HepG2 (cell line): ENCODE data around the gene NTPCR. TPM values are rescaled to one million over a fixed set of nuclear protein-coding genes. Genes with fewer than 3 reads are reported as not detected.

Experiments used
- ATAC-seq: fragments of 200-7000 bp; cut with Tn5 transposase; 3 replicates; pipeline ENCODE4 v1.9.1; 2020; ENCODE audit warnings: mild to moderate bottlenecking, moderate library complexity
- BruUV-seq: library from RNA; stranded (reverse); fragments of 400-500 nt; replicated peaks from 2 replicates; lab custom pipeline; 2021; lab: Mats Ljungman, UMichigan
- CTCF ChIA-PET: fragments of 300-600 bp; formaldehyde crosslinking; extraction: SDS; loops from one replicate; lab custom pipeline; 2021; ENCODE audit warnings: low total read pairs, inconsistent platforms, low intra/inter-chr PET ratio; lab: Yijun Ruan, JAX
- POLR2A ChIA-PET: fragments of 350-600 bp; sonication (Branson Sonifier 250); formaldehyde crosslinking; loops from one replicate; lab custom pipeline; 2020; ENCODE audit warnings: antibody characterized with exemption, inconsistent platforms; lab: Yijun Ruan, JAX
- DNase-seq: peaks from one replicate; pipeline ENCODE4 v3.0.0-alpha.2; 2015; ENCODE audit warnings: low spot score
- FAIRE-seq: peaks from 3 replicates; lab custom pipeline; 2011; peaks lifted over from hg19 to GRCh38; lab: Jason Lieb, UNC
- H2AFZ ChIP-seq: one replicate; pipeline ENCODE4 v1.6.1; 2011; ENCODE audit warnings: low read length, inconsistent platforms
- H3K27ac ChIP-seq: fragments of 300-600 bp; 3 replicates; pipeline ENCODE4 v1.8.0; 2011; ENCODE audit warnings: mixed run types, mild to moderate bottlenecking, mixed read lengths, low read length, inconsistent platforms; ENCODE audit not compliant: insufficient read depth; ENCODE audit errors: extremely low read length
- H3K27me3 ChIP-seq, 2 experiments: fragments of 200-600 bp in 1 of 2; 2 replicates in 1 of 2; 3 replicates in 1 of 2; pipeline versions ENCODE4 v1.6.0 to v1.8.0; 2011; ENCODE audit warnings: low read length in 2 of 2, mild to moderate bottlenecking in 2 of 2, moderate library complexity in 2 of 2, inconsistent platforms in 1 of 2; ENCODE audit not compliant: insufficient read depth in 2 of 2, control insufficient read depth in 1 of 2
- H3K36me3 ChIP-seq, 2 experiments: fragments of 200-600 bp in 1 of 2; replicated peaks in 1 of 2; 2 replicates in 1 of 2; 3 replicates in 1 of 2; pipeline versions ENCODE4 v1.5.1 to v1.8.0; 2011; ENCODE audit warnings: low read length in 2 of 2, inconsistent platforms in 1 of 2; ENCODE audit not compliant: insufficient read depth in 2 of 2, control insufficient read depth in 1 of 2
- H3K4me1 ChIP-seq: 2 replicates; pipeline ENCODE4 v1.5.1; 2012; ENCODE audit warnings: low read length, inconsistent platforms; ENCODE audit not compliant: insufficient read depth
- H3K4me2 ChIP-seq: 2 replicates; pipeline ENCODE4 v1.6.0; 2011; ENCODE audit warnings: low read depth, low read length, inconsistent platforms
- H3K4me3 ChIP-seq, 3 experiments: fragments of 200-600 bp in 1 of 3; sonication (generic), shearing (Covaris generic) in 1 of 3; replicated peaks in 1 of 3; 2 replicates each; pipeline ENCODE4 v1.5.1; 2011 to 2016; ENCODE audit warnings: low read length in 3 of 3, inconsistent platforms in 2 of 3, low read depth in 2 of 3, mild to moderate bottlenecking in 2 of 3, control low read depth in 1 of 3, mixed read lengths in 1 of 3; ENCODE audit not compliant: insufficient read depth in 1 of 3
- H3K79me2 ChIP-seq: one replicate; pipeline ENCODE4 v1.6.1; 2011; ENCODE audit warnings: low read length, inconsistent platforms; ENCODE audit not compliant: insufficient read depth
- H3K9ac ChIP-seq: 2 replicates; pipeline ENCODE4 v1.6.0; 2011; ENCODE audit warnings: mild to moderate bottlenecking, low read depth, low read length, inconsistent platforms; ENCODE audit not compliant: insufficient read depth
- H3K9me3 ChIP-seq: 2 replicates; pipeline ENCODE4 v1.5.1; 2012; ENCODE audit warnings: mild to moderate bottlenecking, low read length
- H4K20me1 ChIP-seq: 2 replicates; pipeline ENCODE4 v1.6.0; 2011; ENCODE audit warnings: inconsistent platforms, mild to moderate bottlenecking, low read length, moderate library complexity; ENCODE audit not compliant: insufficient read depth
- CEBPB ChIP-seq: IDR thresholded peaks from 2 replicates; pipeline ENCODE4 v1.6.1; 2011; ENCODE audit warnings: low read depth, low read length, improper control_type of control experiment, borderline replicate concordance
- LRRFIP1 ChIP-seq: sonication (generic); formaldehyde crosslinking; conservative IDR thresholded peaks from 2 replicates; pipeline ENCODE4 v1.4.0; 2020; ENCODE audit warnings: missing genetic modification reagents
- NCOA5 ChIP-seq: sonication (generic); formaldehyde crosslinking; IDR thresholded peaks from 2 replicates; pipeline ENCODE4 v1.4.0; 2020; ENCODE audit warnings: missing genetic modification reagents
- SP1 ChIP-seq, 2 experiments: fragments of 450-650 bp in 1 of 2; sonication (generic) in 1 of 2; formaldehyde crosslinking in 1 of 2; IDR thresholded peaks; 2 replicates each; pipeline versions ENCODE4 v1.4.0 to v1.6.1; 2016 to 2020; ENCODE audit warnings: missing genetic modification reagents in 1 of 2
- TRIM22 ChIP-seq: fragments of 450-650 bp; IDR thresholded peaks from 2 replicates; pipeline ENCODE4 v1.6.1; 2017
- TRIM24 ChIP-seq: sonication (generic); formaldehyde crosslinking; IDR thresholded peaks from 2 replicates; pipeline ENCODE4 v1.8.0; 2022; ENCODE audit warnings: mild to moderate bottlenecking, missing genetic modification reagents
- ZNF772 ChIP-seq: sonication (generic); formaldehyde crosslinking; IDR thresholded peaks from 2 replicates; pipeline ENCODE4 v1.5.0; 2020; ENCODE audit warnings: mild to moderate bottlenecking, missing genetic modification reagents
- WGBS: methylation state at CpG from one replicate; pipeline ENCODE4 v1.1.6; 2017; ENCODE audit warnings: low lambda C conversion rate; 5-methylcytosine and 5-hydroxymethylcytosine counted together
- in situ Hi-C: cut with HindIII; loops from 2 replicates; pipeline ENCODE4 v1.10.0; 2017; ENCODE audit warnings: low pct_unique_long_range_greater_than_20kb; ENCODE audit not compliant: extremely low pct_ligation_motif_present
- intact Hi-C: fragments of 100-400 bp; cut with micrococcal nuclease; formaldehyde crosslinking; loops from one replicate; pipeline ENCODE4 v1.10.0; 2022; ENCODE audit not compliant: unreplicated experiment
- polyA plus RNA-seq, 8 experiments: library from polyadenylated mRNA; depleted of rRNA in 3 of 8; stranded (reverse) in 7 of 8; unstranded in 1 of 8; fragments of >200 nt; fragmentation: Illumina TruSeq in 4 of 8; extraction: Trizol in 4 of 8; gene quantifications; 2 replicates each; pipeline versions ENCODE4 v1.2.1 to v1.2.3, GENCODE V29; 2011 to 2016; ENCODE audit warnings: low read depth in 4 of 8, missing spikeins in 1 of 8, mixed read lengths in 1 of 8; ENCODE audit not compliant: insufficient read depth in 1 of 8
- total RNA-seq, 5 experiments: library from RNA; depleted of rRNA; stranded (reverse); fragments of >200 nt; fragmentation: Illumina TruSeq; extraction: Trizol; gene quantifications; 2 replicates each; pipeline ENCODE4 v1.2.3, GENCODE V29; 2016; ENCODE audit warnings: low read depth in 1 of 5

The NTPCR gene
- total and polyA plus RNA-seq, 2 of the 13 experiments (the other 11 are each of a cell fraction or from before 2014, with no cell fraction given): 11.7 to 47.0 TPM

GRCh38 chr1:232939748-232940147 is 10.7 kb upstream of the NTPCR start:
- no TSS peak for BruUV-seq
- H3K4me2 ChIP-seq: no peak overlapping the region
- WGBS: 7% methylated on average over 2 of the region's 2 CpGs
- TF ChIP-seq LRRFIP1 (CRISPR knock-in tag) (no peak), CEBPB (no peak), TRIM24 (CRISPR knock-in tag) (no peak), SP1 (IDR thresholded peaks at IDR 0.05) (no peak), SP1 (CRISPR knock-in tag; IDR thresholded peaks at IDR 0.05) (no peak), NCOA5 (CRISPR knock-in tag) (no peak), ZNF772 (CRISPR knock-in tag) (no peak), TRIM22 (no peak)
- FAIRE-seq: no peak
- H3K4me1 ChIP-seq: no peaks in the 10 kb centered on the region
- no peaks in the 10 kb centered on the region for H4K20me1 ChIP-seq
- H3K79me2 ChIP-seq: no peaks in the 10 kb centered on the region
- no peak overlapping the region for H3K4me3 ChIP-seq
- H3K27ac ChIP-seq: no peak overlapping the region
- H3K9ac ChIP-seq: no peak overlapping the region
- H3K36me3 ChIP-seq: no peaks in the 10 kb centered on the region
- CTCF ChIA-PET: no interaction called here
- POLR2A ChIA-PET: no interaction called here
- no peaks in the 10 kb centered on the region for H3K9me3 ChIP-seq
- no peak for ATAC-seq
- intact Hi-C loops (no loop called here), in situ Hi-C loops (no loop called here)
- no peak for DNase-seq
- no peak overlapping the region for H2AFZ ChIP-seq
- no peaks in the 10 kb centered on the region; a peak in 2 of 5 replicates for H3K27me3 ChIP-seq
